Measurements from ENCODE around the gene TMEM272. TPM values are rescaled to one million over a fixed set of nuclear protein-coding genes. Genes with fewer than 3 reads are reported as not detected.

TMEM272 gene, protein sequence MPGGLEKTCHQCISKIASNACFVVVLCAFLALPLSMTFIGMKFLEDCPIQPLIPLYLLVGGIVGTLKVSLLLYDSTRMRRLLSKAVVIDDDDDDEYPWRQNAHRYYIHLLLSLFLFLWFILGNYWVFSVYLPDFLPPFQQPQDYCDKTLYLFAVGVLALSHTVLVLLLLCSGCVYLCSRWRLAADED
- 0.07 TPM for polyA plus RNA-seq (2013, experiment 1 of 2)
- polyA plus RNA-seq (2013, experiment 2 of 2) = 0.10 TPM

DNA sequence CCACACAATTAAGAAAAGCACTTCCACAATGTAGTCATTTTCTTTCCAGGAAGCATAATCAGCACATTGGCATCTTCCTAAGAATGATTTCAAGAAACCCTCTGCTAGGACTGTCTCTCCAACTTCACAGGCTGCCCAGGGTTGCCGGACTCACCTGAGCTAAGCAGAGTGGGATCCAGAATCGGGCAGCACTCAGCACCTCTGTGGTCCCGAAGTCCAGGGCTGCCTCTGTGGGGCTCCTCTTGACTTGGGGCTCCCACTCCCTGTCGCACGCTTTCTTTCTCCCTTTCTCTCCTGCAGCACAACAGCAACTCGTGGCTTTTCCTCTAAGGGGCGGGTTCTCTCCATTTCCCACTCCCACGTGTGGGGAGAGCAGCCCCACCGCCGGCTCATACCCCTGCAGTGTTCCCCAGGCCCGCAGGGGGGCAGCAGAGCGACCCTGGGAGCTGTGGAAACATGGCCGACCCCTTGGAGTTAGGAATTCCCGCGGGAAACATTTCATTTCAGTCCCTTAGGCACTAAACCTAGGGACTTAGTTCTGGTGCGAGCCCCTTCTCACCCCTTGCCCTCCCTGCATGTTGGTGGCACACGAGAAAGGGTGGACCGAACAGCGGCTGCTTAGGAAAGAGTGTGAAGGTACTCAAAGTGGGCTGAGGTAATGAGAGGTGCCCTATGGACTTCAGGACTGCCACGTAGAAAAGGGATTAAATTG lies at the start of gene TMEM272:
TMEM272 (minus strand) TSS at position 316 of the 712 bp plus-strand sequence. CDS start 6,647 bp downstream, outside the sequence.
- H3K4me3 ChIP-seq (ENCODE audit: extremely low read depth, insufficient read depth, low read length, poor library complexity, severe bottlenecking) = no peak within 1 kb of the TSS
- 61 to 66% methylated on average over 15 to 17 of the region's 20 CpGs for WGBS, 2 experiments (ENCODE audit: insufficient coverage in 2 of 2)
- no peaks in the 10 kb centered on the region for H3K36me3 ChIP-seq (ENCODE audit: control insufficient read depth, insufficient read depth, low read length)
- H3K27ac ChIP-seq (ENCODE audit: low read depth, low read length, severe bottlenecking) = no peak within 1 kb of the TSS
- peaks cover 9% of the 10 kb centered on the region for H3K4me1 ChIP-seq (ENCODE audit: control insufficient read depth, insufficient read depth, low read length, poor library complexity, severe bottlenecking)
- H3K9me3 ChIP-seq (ENCODE audit: control insufficient read depth, low read length) = peaks cover 13% of the 10 kb centered on the region

DNA sequence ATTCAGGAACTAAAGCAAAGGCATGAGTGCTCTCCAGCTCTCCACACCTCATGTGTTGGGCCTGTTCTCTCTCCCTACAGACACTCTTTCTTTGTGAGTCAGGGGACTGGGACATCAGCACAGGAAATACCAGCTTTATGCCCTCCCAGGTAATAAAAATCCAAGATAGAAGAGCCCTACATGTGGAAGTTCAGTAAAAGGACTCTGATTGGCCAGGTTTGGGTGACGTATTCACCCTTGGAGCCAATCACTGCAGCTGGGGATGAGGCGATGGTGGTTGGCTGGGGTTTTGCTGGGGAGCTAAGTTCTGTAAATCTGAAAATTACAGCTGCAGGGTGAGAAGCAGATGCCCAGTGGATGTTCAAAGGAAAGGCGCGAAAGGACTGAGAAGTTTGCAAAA lies 49.3 kb upstream of the TMEM272 start:
- 78 to 96% methylated on average over 3 to 4 of the region's 4 CpGs for WGBS, 2 experiments (ENCODE audit: insufficient coverage in 2 of 2)
- H3K9me3 ChIP-seq (ENCODE audit: control insufficient read depth, low read length) = no peaks in the 10 kb centered on the region
- no peak overlapping the region for H3K27ac ChIP-seq (ENCODE audit: low read depth, low read length, severe bottlenecking)
- peaks cover 4% of the 10 kb centered on the region for H3K4me1 ChIP-seq (ENCODE audit: control insufficient read depth, insufficient read depth, low read length, poor library complexity, severe bottlenecking)
- H3K36me3 ChIP-seq (ENCODE audit: control insufficient read depth, insufficient read depth, low read length) = no peaks in the 10 kb centered on the region
- H3K4me3 ChIP-seq (ENCODE audit: extremely low read depth, insufficient read depth, low read length, poor library complexity, severe bottlenecking) = no peak overlapping the region

DNA sequence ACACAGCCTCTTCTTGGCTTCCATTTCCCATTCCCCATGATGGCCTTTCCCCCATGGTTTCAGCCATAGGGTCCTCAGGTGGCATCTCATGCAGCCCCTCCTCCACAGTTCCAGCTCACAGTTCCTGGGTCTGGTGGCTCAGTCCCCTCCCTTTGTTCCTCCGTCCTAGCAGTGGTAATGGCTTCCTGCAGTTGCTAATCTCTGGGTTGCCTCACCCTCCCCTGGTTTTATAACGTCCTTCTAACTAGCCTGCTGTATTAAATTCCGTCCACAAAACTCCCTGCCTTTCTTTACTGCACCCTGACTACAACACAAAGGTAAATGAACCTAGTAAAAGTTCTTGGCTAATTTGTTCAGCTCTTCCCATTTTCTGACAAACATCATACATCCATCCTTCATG lies 47.7 kb upstream of the TMEM272 start:
- Histone ChIP-seq H3K9me3 (ENCODE audit: control insufficient read depth, low read length) (no peaks in the 10 kb centered on the region), H3K36me3 (ENCODE audit: control insufficient read depth, insufficient read depth, low read length) (no peaks in the 10 kb centered on the region), H3K4me1 (ENCODE audit: control insufficient read depth, insufficient read depth, low read length, poor library complexity, severe bottlenecking) (peaks cover 4% of the 10 kb centered on the region), H3K27ac (ENCODE audit: low read depth, low read length, severe bottlenecking) (no peak overlapping the region), H3K4me3 (ENCODE audit: extremely low read depth, insufficient read depth, low read length, poor library complexity, severe bottlenecking) (no peak overlapping the region)
- WGBS, 2 experiments (ENCODE audit: insufficient coverage in 2 of 2) = 70 to 76% methylated on average over 3 of the region's 3 CpGs

DNA sequence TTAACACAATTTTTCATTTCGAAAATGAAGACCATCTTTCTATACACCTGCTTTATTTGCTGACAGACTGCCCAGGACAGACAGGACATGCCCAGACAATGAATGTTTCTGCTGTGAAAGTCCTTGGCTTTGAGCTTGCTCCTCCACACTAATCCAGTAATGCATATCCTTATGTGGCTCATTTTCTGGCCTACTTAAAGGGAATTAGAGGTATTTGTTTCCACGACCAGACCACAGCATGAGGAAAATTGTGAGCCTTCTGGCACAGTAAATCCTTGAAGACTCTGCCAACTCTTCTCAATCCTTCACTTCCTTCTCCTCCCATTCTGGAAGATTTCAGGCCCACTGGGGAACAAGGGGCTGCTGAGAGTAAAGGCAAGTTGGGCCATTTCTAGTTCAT lies 42.5 kb upstream of the TMEM272 start:
- Histone ChIP-seq H3K9me3 (ENCODE audit: control insufficient read depth, low read length) (peaks cover 2% of the 10 kb centered on the region), H3K4me3 (ENCODE audit: extremely low read depth, insufficient read depth, low read length, poor library complexity, severe bottlenecking) (no peak overlapping the region), H3K27ac (ENCODE audit: low read depth, low read length, severe bottlenecking) (no peak overlapping the region), H3K36me3 (ENCODE audit: control insufficient read depth, insufficient read depth, low read length) (no peaks in the 10 kb centered on the region), H3K4me1 (ENCODE audit: control insufficient read depth, insufficient read depth, low read length, poor library complexity, severe bottlenecking) (no peaks in the 10 kb centered on the region)
- 100% methylated on average over 1 of the region's 2 CpGs; no CpG with 5 or more reads in 1 of the 2 experiments for WGBS, 2 experiments (ENCODE audit: insufficient coverage in 2 of 2)

DNA sequence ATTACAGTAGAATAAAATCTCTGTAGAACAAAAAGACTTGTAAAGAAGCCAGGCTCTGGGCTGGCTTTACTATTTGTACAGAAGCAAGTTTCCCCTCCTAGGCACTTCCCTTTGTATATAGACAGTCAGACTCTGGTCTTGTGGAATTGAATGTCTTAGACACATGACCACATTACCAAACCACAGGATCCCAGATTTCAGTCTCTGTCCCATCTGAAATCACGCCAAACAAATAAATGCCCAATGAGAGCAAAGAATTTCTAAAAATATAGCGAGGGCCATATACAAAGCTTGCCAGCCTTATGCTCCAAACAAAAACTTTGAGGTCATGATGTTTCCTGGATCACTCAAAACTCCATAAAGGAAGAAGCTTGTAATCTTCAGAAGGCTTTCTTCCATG lies 40.7 kb upstream of the TMEM272 start:
- peaks cover 9% of the 10 kb centered on the region for H3K9me3 ChIP-seq (ENCODE audit: control insufficient read depth, low read length)
- WGBS, 2 experiments (ENCODE audit: insufficient coverage in 2 of 2) = 90 to 100% methylated on average over 2 of the region's 2 CpGs
- H3K4me1 ChIP-seq (ENCODE audit: control insufficient read depth, insufficient read depth, low read length, poor library complexity, severe bottlenecking) = no peaks in the 10 kb centered on the region
- H3K27ac ChIP-seq (ENCODE audit: low read depth, low read length, severe bottlenecking) = no peak overlapping the region
- no peaks in the 10 kb centered on the region for H3K36me3 ChIP-seq (ENCODE audit: control insufficient read depth, insufficient read depth, low read length)
- H3K4me3 ChIP-seq (ENCODE audit: extremely low read depth, insufficient read depth, low read length, poor library complexity, severe bottlenecking) = no peak overlapping the region

DNA sequence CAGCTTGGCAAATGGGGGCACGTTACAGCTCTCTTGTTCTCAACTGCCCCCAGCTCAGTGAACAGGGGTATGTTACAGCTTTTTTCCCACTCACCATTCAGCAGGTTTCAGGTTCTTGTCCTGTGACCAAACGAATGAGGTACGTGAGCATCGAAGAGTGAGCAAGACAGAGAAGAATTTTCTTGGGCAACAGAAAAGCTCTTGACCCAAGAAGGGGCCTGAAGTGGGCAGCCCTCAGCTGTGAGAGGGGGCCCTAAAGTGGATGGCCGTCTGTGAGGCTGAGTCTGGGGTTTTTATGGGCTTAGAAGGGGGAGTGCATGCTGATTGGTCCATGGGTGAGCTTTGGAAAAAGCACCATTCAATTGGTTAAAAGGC lies 38.2 kb upstream of the TMEM272 start:
- 72% methylated on average over 4 to 5 of the region's 5 CpGs for WGBS, 2 experiments (ENCODE audit: insufficient coverage in 2 of 2)
- H3K27ac ChIP-seq (ENCODE audit: low read depth, low read length, severe bottlenecking) = no peak overlapping the region
- no peaks in the 10 kb centered on the region for H3K36me3 ChIP-seq (ENCODE audit: control insufficient read depth, insufficient read depth, low read length)
- no peak overlapping the region for H3K4me3 ChIP-seq (ENCODE audit: extremely low read depth, insufficient read depth, low read length, poor library complexity, severe bottlenecking)
- peaks cover 9% of the 10 kb centered on the region for H3K9me3 ChIP-seq (ENCODE audit: control insufficient read depth, low read length)
- H3K4me1 ChIP-seq (ENCODE audit: control insufficient read depth, insufficient read depth, low read length, poor library complexity, severe bottlenecking) = no peaks in the 10 kb centered on the region

DNA sequence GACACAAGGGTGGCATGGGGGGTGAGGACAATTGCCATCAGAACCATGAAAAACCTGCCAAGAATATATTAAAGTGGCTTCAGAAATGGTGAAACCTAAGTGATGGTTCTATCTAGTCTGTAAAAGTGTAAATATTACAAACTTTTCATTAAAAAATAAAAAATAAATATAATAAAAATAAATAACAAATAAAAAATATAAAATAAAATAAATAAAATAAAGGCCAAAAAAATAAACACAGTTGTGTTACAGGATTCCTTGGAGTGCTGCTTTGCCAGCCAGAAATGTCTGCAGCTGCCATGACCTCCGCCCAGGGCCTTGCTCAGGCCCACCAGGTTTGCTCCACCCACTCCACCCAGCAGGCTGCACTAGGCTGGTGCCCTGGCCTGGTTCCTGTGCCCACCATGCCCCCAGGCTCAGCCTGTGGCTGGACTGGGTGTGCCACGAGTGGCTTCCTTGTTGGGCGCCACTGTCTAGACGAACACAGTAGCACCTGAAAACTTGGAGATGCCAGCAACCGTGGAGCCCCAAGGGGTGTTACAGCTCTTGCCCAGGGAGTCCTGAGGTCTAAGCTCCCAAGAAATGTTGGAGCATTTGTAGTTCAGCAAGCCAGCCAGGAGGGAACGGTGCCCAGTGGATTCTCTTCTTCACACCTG lies 37.7 kb upstream of the TMEM272 start:
- WGBS, 2 experiments (ENCODE audit: insufficient coverage in 2 of 2) = 83 to 91% methylated on average over 6 of the region's 6 CpGs
- H3K9me3 ChIP-seq (ENCODE audit: control insufficient read depth, low read length) = peaks cover 9% of the 10 kb centered on the region
- H3K4me3 ChIP-seq (ENCODE audit: extremely low read depth, insufficient read depth, low read length, poor library complexity, severe bottlenecking) = no peak overlapping the region
- no peak overlapping the region for H3K27ac ChIP-seq (ENCODE audit: low read depth, low read length, severe bottlenecking)
- H3K36me3 ChIP-seq (ENCODE audit: control insufficient read depth, insufficient read depth, low read length) = no peaks in the 10 kb centered on the region
- H3K4me1 ChIP-seq (ENCODE audit: control insufficient read depth, insufficient read depth, low read length, poor library complexity, severe bottlenecking) = no peaks in the 10 kb centered on the region

DNA sequence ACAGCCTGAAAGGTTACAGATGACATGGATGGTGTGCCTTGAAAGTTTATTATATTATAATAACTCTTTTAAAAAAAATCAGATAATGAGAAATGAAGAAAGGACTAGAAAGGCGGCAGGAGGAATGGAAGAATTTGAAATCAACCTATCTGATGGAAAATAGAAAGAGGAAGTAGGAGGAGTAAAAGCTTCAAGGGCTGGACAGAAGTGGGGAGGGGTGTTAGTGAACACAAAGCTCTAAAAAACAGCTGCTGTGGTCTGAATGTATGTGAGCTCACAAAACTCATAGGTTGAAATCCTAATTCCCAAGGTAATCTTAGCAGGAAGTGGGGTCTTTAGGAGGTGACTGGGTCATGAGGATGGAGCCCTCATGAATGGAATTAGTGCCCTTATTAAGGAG lies 36.3 kb upstream of the TMEM272 start:
- H3K9me3 ChIP-seq (ENCODE audit: control insufficient read depth, low read length) = peaks cover 9% of the 10 kb centered on the region
- H3K4me1 ChIP-seq (ENCODE audit: control insufficient read depth, insufficient read depth, low read length, poor library complexity, severe bottlenecking) = no peaks in the 10 kb centered on the region
- H3K27ac ChIP-seq (ENCODE audit: low read depth, low read length, severe bottlenecking) = no peak overlapping the region
- 83 to 85% methylated on average over 1 of the region's 1 CpG for WGBS, 2 experiments (ENCODE audit: insufficient coverage in 2 of 2)
- H3K36me3 ChIP-seq (ENCODE audit: control insufficient read depth, insufficient read depth, low read length) = no peaks in the 10 kb centered on the region
- no peak overlapping the region for H3K4me3 ChIP-seq (ENCODE audit: extremely low read depth, insufficient read depth, low read length, poor library complexity, severe bottlenecking)

DNA sequence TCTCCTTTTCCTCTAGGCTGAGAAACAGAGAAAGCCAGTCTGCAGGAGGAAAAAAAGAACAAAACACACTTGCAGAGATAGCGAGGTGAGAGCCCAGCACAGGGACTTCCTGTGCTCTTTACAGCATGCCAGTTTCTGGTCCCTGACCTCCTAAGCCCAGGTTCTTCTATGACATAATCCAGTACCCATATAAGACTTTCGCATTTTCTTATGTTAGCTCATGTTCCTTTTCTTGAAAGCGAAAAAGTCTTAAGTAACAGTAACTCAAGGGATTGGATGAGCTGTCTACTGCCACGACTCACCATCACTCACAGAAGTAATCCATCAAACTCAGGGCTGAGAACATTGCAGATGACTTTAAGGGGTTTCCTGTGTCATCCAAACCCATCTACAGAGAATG lies 34.2 kb upstream of the TMEM272 start:
- Histone ChIP-seq H3K9me3 (ENCODE audit: control insufficient read depth, low read length) (peaks cover 9% of the 10 kb centered on the region), H3K27ac (ENCODE audit: low read depth, low read length, severe bottlenecking) (no peak overlapping the region), H3K4me3 (ENCODE audit: extremely low read depth, insufficient read depth, low read length, poor library complexity, severe bottlenecking) (no peak overlapping the region), H3K4me1 (ENCODE audit: control insufficient read depth, insufficient read depth, low read length, poor library complexity, severe bottlenecking) (no peaks in the 10 kb centered on the region), H3K36me3 (ENCODE audit: control insufficient read depth, insufficient read depth, low read length) (no peaks in the 10 kb centered on the region)
- WGBS, 2 experiments (ENCODE audit: insufficient coverage in 2 of 2) = 91 to 96% methylated on average over 3 of the region's 4 CpGs

DNA sequence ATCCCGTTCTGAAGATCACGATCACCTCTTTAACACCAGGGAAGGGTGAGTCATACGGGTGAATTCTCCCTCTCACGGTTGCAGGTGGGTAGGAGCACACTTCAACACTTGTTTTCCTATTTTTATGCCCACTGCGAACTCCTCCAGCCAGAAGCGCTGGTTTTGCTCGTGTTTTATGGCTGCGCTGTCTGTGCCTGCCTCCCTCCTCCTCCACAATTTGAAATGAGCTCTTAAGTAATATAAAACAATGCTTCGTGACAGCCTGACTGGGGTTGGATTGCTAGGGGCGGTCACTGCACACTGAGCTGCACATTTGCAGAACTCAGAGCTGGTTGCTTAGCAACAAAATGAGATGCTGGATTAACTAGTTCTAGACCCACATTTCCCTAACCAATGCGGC lies 29.7 kb upstream of the TMEM272 start:
- 81 to 85% methylated on average over 6 to 11 of the region's 11 CpGs for WGBS, 2 experiments (ENCODE audit: insufficient coverage in 2 of 2)
- Histone ChIP-seq H3K27ac (ENCODE audit: low read depth, low read length, severe bottlenecking) (no peak overlapping the region), H3K36me3 (ENCODE audit: control insufficient read depth, insufficient read depth, low read length) (no peaks in the 10 kb centered on the region), H3K9me3 (ENCODE audit: control insufficient read depth, low read length) (no peaks in the 10 kb centered on the region), H3K4me3 (ENCODE audit: extremely low read depth, insufficient read depth, low read length, poor library complexity, severe bottlenecking) (no peak overlapping the region), H3K4me1 (ENCODE audit: control insufficient read depth, insufficient read depth, low read length, poor library complexity, severe bottlenecking) (no peaks in the 10 kb centered on the region)

DNA sequence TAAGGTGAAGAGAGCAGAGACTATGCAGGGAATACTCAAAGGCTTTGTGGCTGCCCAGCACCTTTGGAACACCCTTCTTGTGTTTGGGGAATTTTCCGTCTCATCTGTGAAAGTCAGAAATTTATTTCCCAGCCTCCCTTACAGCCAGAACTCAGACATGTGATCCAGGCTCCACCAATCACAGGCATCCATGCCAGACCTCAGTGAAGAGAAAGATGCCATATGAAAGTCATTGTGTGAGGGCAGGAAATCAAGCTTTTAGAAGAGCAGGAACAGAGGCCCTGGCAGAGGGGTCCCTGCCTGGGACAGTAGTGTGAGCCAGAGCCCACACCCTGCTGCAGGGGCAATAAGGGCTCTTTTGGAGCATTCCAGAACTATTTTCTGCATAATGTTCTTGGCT lies 28.9 kb upstream of the TMEM272 start:
- Histone ChIP-seq H3K9me3 (ENCODE audit: control insufficient read depth, low read length) (no peaks in the 10 kb centered on the region), H3K4me1 (ENCODE audit: control insufficient read depth, insufficient read depth, low read length, poor library complexity, severe bottlenecking) (no peaks in the 10 kb centered on the region), H3K27ac (ENCODE audit: low read depth, low read length, severe bottlenecking) (no peak overlapping the region), H3K4me3 (ENCODE audit: extremely low read depth, insufficient read depth, low read length, poor library complexity, severe bottlenecking) (no peak overlapping the region), H3K36me3 (ENCODE audit: control insufficient read depth, insufficient read depth, low read length) (no peaks in the 10 kb centered on the region)
- 100% methylated on average over 1 of the region's 1 CpG; no CpG with 5 or more reads in 1 of the 2 experiments for WGBS, 2 experiments (ENCODE audit: insufficient coverage in 2 of 2)
